Measurements from ENCODE around the gene NANOGP8. TPM values are rescaled to one million over a fixed set of nuclear protein-coding genes. Genes with fewer than 3 reads are reported as not detected.

NANOGP8 gene
- total and polyA plus RNA-seq, 12 donors = 0.28 to 1.2 (median 0.61) TPM; not detected in 7

DNA sequence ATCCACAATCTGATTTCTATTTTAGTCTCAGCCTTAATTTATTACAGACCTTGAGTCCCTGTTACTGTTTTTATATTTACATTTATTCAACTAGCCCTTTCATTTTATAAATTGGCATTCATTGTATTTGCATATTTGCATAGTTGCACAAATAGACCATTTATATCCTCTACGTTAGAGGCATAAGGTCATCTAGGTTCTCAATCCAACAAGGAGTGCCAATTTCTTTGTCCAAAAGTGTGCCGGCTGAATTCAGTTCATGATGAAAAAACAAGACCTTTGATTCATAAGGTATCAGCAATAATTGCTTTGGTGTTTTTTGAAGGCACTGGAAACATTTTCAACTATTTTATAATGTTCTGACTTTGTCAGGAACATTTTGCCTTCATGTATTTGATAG is 33.9 kb upstream of the NANOGP8 start:
- DNase-seq = no peak
- intact Hi-C loops (cut with DNase I) = no loop called here
- H3K4me3 ChIP-seq = no peak overlapping the region
- H3K27me3 ChIP-seq = no peaks in the 10 kb centered on the region
- H3K27ac ChIP-seq = no peak overlapping the region
- WGBS, 4 donors = 48 to 59% (median 57%) methylated on average over 2 of the region's 2 CpGs
- no peak for TF ChIP-seq POLR2A (IDR thresholded peaks at IDR 0.05)
- TF ChIP-seq CTCF (IDR thresholded peaks at IDR 0.05) = no peak
- no peaks in the 10 kb centered on the region for H3K9me3 ChIP-seq (replicated peaks in 1 of 3)
- peaks cover 0 to 4% of the 10 kb centered on the region in 2 donors for H3K4me1 ChIP-seq (replicated peaks in 1 of 2)
- no peaks in the 10 kb centered on the region for H3K36me3 ChIP-seq (replicated peaks in 1 of 2)

DNA sequence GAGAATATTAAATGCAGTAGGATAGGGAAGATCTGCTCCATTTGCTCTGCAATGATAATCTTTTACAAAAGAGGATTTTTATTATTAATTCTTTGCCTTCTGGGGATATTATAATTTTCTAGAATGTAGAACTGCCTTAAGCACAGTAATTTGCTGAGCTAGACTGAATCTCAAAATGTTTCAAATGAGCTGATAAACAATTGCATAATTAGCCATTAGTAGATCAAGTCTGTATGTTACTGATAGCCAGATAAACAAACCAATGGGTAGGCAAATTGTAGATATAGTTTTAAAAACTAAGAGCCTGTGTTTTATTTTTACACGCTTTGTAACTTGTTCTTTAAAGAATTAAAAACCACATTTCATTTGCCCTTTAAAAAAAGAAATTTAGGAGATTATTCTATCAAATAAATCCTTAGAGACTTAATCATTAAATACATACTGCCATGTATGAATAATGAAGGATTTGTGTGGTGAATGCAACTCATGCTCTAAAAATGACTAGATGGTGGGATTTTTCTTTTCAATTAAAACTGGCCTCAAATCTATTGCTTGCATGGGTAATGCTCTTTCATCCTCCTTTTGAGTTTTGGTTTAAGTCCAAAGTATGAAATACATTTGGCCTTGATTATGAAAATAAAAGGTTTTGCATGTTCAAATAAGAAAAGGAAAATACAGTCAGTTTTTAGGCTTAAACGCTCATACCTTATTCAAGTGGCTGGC is 32.6 kb upstream of the NANOGP8 start:
- DNase-seq = no peak
- peaks cover 0 to 4% of the 10 kb centered on the region in 2 donors for H3K4me1 ChIP-seq (replicated peaks in 1 of 2)
- H3K36me3 ChIP-seq (replicated peaks in 1 of 2) = no peaks in the 10 kb centered on the region
- no peaks in the 10 kb centered on the region for H3K27me3 ChIP-seq
- no peak overlapping the region for H3K4me3 ChIP-seq
- WGBS, 4 donors = 68 to 79% (median 73%) methylated on average over 2 of the region's 2 CpGs
- TF ChIP-seq CTCF (IDR thresholded peaks at IDR 0.05) (no peak), POLR2A (IDR thresholded peaks at IDR 0.05) (no peak)
- no peaks in the 10 kb centered on the region for H3K9me3 ChIP-seq (replicated peaks in 1 of 3)
- intact Hi-C loops (cut with DNase I) = no loop called here
- no peak overlapping the region for H3K27ac ChIP-seq

DNA sequence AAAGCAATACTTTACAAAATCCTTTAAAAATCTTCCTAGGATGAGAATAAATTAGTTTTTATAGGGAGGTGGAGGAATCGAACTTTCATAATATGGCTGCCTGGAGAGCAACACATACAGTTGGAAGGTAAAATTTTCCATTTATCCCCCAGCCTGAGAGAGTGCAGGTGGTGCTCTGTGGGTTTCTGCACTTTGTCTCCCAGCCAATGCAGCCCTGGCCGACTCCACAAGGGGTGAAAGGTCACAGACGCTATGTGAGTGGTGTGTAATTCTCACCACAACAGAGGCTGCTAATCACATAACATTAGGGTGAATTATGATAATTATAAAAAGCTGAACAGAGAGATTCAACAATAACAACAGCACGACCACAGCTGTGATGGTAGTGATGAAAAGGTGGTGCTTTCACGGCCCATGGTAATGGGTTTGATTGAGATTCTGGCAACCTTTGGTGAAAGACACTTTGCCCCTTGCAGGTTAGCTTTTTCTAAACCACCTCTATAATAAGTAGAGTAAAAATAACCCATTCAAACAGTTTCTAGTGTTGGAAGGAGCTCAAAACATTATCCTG is 30.1 kb upstream of the NANOGP8 start:
- no peaks in the 10 kb centered on the region for H3K27me3 ChIP-seq
- H3K4me1 ChIP-seq (replicated peaks in 1 of 2) = peaks cover 0 to 4% of the 10 kb centered on the region in 2 donors
- WGBS, 4 donors = 63 to 69% (median 66%) methylated on average over 5 of the region's 5 CpGs
- no peak for DNase-seq
- TF ChIP-seq POLR2A (IDR thresholded peaks at IDR 0.05) (no peak), CTCF (IDR thresholded peaks at IDR 0.05) (no peak)
- H3K4me3 ChIP-seq = no peak overlapping the region
- no peaks in the 10 kb centered on the region for H3K9me3 ChIP-seq (replicated peaks in 1 of 3)
- no peaks in the 10 kb centered on the region for H3K36me3 ChIP-seq (replicated peaks in 1 of 2)
- no peak overlapping the region for H3K27ac ChIP-seq
- intact Hi-C loops (cut with DNase I) = no loop called here

GRCh38 chr15:35112346-35112745 is 27.3 kb upstream of the NANOGP8 start:
- intact Hi-C loops (cut with DNase I) = no loop called here
- H3K27ac ChIP-seq = no peak overlapping the region
- no peak for TF ChIP-seq POLR2A (IDR thresholded peaks at IDR 0.05)
- H3K27me3 ChIP-seq = no peaks in the 10 kb centered on the region
- no peaks in the 10 kb centered on the region for H3K9me3 ChIP-seq (replicated peaks in 1 of 3)
- no peak for DNase-seq
- 89 to 95% (median 94%) methylated on average over 2 of the region's 2 CpGs for WGBS, 4 donors
- no peak overlapping the region for H3K4me3 ChIP-seq
- no peaks in the 10 kb centered on the region for H3K36me3 ChIP-seq (replicated peaks in 1 of 2)
- no peaks in the 10 kb centered on the region for H3K4me1 ChIP-seq (replicated peaks in 1 of 2)

DNA sequence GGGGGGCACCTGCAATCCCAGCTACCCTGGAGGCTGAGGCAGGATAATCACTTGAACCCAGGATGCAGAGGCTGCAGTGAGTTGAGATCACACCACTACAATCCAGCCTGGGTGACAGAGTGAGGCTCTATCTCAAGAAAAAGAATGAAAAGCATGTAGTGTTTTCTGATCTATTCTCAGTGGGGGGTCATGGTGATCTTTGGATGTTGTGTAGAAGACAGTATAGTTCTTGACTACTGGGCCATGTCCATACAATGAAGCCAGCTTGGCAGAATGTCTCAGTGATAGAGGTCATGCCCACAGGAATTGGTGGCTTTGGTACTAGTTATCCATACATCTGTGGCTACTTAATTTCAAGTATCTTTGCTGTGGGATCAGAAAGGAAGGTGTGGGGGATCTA is 26.8 kb upstream of the NANOGP8 start:
- TF ChIP-seq CTCF (IDR thresholded peaks at IDR 0.05) (no peak), POLR2A (IDR thresholded peaks at IDR 0.05) (no peak)
- no peak for DNase-seq
- Histone ChIP-seq H3K9me3 (replicated peaks in 1 of 3) (no peaks in the 10 kb centered on the region), H3K4me3 (no peak overlapping the region), H3K27me3 (no peaks in the 10 kb centered on the region), H3K36me3 (replicated peaks in 1 of 2) (no peaks in the 10 kb centered on the region), H3K4me1 (replicated peaks in 1 of 2) (no peaks in the 10 kb centered on the region), H3K27ac (no peak overlapping the region)
- intact Hi-C loops (cut with DNase I) = no loop called here
